ENCODE results near the gene ZNF445.

The ZNF445 gene

DNA sequence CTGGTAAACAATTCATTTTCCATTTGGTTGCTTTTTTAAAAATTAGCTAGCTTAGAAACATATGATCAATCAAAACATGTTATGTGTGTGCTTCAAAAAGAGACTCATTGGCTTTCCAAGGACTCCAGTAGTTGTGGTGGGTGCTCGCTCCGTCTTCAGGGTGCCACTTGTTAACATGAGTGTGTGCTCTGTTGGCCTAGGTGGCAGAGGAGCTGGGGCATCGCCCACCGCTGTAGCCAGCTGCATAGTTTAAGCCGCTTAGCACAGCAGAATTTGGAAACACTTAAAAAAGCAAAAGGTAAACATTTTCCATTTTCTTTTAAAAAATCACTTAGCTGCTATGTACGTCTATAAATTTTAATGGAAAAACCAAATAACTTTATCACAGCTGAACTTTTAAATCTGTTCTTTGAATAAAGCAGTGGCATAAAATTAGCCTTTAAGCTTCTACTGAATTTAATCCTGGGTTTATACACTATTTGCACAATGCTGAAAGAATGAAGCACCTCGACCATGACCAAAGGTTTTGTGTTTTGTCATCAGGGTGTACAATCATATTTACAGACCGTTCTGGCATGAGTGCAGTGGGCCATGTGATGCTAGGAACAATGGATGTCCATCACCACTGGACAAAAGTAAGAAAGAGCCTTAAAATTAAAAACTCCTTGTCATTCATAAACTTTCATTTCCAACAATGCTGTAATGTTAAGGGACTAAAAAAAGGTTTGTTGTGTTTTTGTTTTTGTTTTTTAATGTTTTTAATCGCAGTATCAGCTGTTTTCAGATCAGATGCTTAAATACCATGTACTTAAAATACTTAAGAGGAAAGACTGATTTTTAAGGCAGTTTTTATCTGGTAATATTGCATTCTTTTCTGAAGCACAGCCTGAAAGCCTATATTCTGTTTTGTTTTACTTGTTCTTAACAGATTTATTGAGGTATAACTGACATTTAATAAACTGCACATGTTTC, 81.0 kb downstream of the ZNF445 start:
- DNase-seq: no peak

DNA sequence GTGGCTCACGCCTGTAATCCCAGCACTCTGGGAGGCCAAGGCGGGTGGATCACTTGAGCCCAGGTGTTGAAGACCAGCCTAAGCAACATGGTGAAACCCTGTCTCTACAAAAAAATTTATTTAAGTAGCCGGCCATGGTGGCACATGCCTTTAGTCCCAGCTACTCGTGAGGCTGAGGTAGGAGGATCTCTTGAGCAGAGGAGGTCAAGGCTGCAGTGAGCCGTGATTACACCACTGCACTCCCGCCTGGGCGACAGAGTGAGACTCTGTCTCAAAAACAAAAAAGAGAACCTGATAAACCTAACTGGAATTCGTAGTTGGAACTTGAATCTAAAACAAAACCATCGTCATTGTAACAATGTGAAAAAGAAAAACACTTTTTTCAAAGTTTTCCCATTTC, 81.8 kb downstream of the ZNF445 start:
- DNase-seq: no peak

DNA sequence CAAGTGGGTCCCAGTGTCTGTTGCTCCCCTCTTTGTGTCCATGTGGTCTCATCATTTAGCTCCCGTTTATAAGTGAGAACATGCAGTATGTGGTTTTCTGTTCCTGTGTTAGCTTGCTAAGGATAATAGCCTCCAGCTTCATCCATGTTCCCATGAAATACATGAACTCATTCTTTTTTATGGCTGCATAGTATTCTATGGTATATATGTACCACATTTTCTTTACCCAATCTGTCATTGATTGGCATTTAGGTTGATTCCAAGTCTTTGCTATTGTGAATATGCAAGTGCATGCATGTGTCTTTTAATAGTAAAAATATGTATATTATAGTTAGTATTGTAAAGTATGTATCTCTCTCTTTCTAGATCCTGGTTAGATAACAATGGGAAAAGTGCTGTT, 85.0 kb downstream of the ZNF445 start:
- DNase-seq: no peak

DNA sequence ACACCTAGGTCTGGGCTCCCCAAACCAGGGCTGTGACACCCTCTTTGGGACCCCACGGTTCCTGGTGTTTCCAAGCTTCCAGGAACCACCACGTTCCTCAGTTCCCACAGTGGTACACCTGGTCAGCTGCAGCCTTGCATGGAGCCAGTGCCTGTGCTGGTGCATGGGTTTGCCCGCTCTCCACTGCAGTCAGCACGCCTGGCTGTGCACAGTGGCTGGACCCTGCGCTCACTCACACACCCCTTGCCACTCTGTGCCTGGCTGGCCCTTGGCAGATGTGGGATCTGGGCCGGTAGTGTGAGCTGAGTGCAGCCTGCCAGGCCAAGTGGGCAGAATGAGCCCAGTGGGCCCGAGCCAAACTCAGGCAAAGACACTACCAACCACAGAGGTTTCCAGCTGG, 90.1 kb downstream of the ZNF445 start:
- DNase-seq: no peak

Measured in SHP77 treated with DMSO at 0.1 percent for 48 hours (cell line).